Transverse colon (tissue), 4 donors: ENCODE results near the gene DMBT1. TPM values are rescaled to one million over a fixed set of nuclear protein-coding genes. Genes with fewer than 3 reads are reported as not detected.

Source experiments
- DNase-seq: peaks from one replicate; pipeline ENCODE4 v3.0.0-alpha.2; 2019
- H3K27ac ChIP-seq, 4 donors: fragments of 200-600 bp; sonication (generic); 2 replicates each; pipeline ENCODE4 v1.5.1; 2016 to 2018; ENCODE audit warnings: inconsistent platforms in 4 of 4
- H3K27me3 ChIP-seq: fragments of 200-600 bp; sonication (generic); 2 replicates; pipeline ENCODE4 v1.5.1; 2017; ENCODE audit warnings: inconsistent platforms
- H3K36me3 ChIP-seq, 4 donors: fragments of 200-600 bp; sonication (generic); 2 replicates each; pipeline ENCODE4 v1.5.1; 2017 to 2019; ENCODE audit warnings: inconsistent platforms in 4 of 4
- H3K4me1 ChIP-seq, 4 donors: fragments of 200-600 bp; sonication (generic); 2 replicates each; pipeline ENCODE4 v1.5.1; 2017 to 2020; ENCODE audit warnings: inconsistent platforms in 4 of 4
- H3K4me3 ChIP-seq, 4 donors: fragments of 200-600 bp; sonication (generic); 1 replicate in 1 of 4; 2 replicates in 3 of 4; pipeline versions ENCODE4 v1.5.1 to v1.6.1; 2017 to 2019; ENCODE audit warnings: inconsistent platforms in 4 of 4
- H3K9me3 ChIP-seq, 2 donors: fragments of 200-600 bp; sonication (generic); 2 replicates each; pipeline ENCODE4 v1.5.1; 2017 to 2019; ENCODE audit warnings: inconsistent platforms in 2 of 2
- CTCF ChIP-seq, 5 experiments: fragments of 200-600 bp in 3 of 5; fragments of 450-650 bp in 2 of 5; sonication (generic) in 3 of 5; IDR thresholded peaks; 1 replicate in 2 of 5; 2 replicates in 3 of 5; pipeline ENCODE4 v1.5.1; 2016 to 2017; ENCODE audit warnings: antibody characterized with exemption in 5 of 5, inconsistent platforms in 3 of 5, mild to moderate bottlenecking in 2 of 5, moderate library complexity in 1 of 5
- EP300 ChIP-seq: sonication (generic); formaldehyde crosslinking; IDR thresholded peaks from one replicate; pipeline ENCODE4 v1.6.1; 2017; ENCODE audit warnings: antibody characterized with exemption, low read depth
- POLR2A ChIP-seq: fragments of 450-650 bp; IDR thresholded peaks from one replicate; pipeline ENCODE4 v1.6.1; 2016; ENCODE audit warnings: antibody characterized with exemption, mild to moderate bottlenecking, moderate library complexity
- POLR2AphosphoS5 ChIP-seq, 3 donors: sonication (generic); formaldehyde crosslinking; IDR thresholded peaks; one replicate each; pipeline ENCODE4 v1.6.1; 2016; ENCODE audit warnings: antibody characterized with exemption in 3 of 3
- WGBS, 2 donors: methylation state at CpG; one replicate each; pipeline ENCODE4 v1.1.5; 2018; ENCODE audit warnings: low coverage in 1 of 2; 5-methylcytosine and 5-hydroxymethylcytosine counted together
- in situ Hi-C, 4 donors: fragments of 200-750 bp; cut with MboI; loops; one replicate each; pipeline versions ENCODE4 v1.15.0 to v1.15.1; 2017; ENCODE audit warnings: low sequenced_read_pairs in 3 of 4, low pct_ligation_motif_present in 1 of 4, low pct_unique_long_range_greater_than_20kb in 1 of 4
- intact Hi-C: fragments of 100-400 bp; cut with DNase I; formaldehyde crosslinking; loops from one replicate; pipeline ENCODE4 v1.15.1; 2023; ENCODE audit warnings: low total_unique reads
- total RNA-seq, 4 donors: library from RNA; depleted of rRNA; stranded (reverse); fragments of >200 nt; gene quantifications; one replicate each; pipeline ENCODE4 v1.1.0, GENCODE V29; 2016

DMBT1 gene
- total RNA-seq, 4 donors from 2014 or later, result 42.2 to 124 (median 68.5) TPM

DNA sequence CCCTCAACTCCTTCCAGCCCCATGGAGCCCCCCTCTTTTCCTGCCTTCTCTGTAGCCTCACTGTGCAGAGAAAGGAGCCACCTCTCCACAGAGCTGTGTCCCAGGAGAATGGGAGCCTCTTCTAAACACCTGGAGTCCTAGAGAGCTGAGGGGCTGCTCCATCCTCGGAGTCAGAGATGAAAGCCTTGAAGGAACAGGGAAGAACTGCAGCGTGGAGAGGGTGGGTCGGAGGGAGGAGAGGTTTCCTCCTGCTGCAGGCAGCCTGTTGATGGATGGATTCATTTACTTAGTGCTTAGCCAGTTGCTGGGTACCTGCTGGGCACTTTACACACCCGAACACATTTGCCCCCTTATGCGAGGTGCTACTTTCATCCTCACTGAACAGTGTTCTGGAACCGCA is 100.1 kb downstream of the DMBT1 start:
- H3K27ac ChIP-seq, result no peak overlapping the region
- TF ChIP-seq POLR2AphosphoS5 (IDR thresholded peaks at IDR 0.05) (no peak), CTCF (IDR thresholded peaks at IDR 0.05) (no peak), EP300 (no peak), POLR2A (no peak)
- no peaks in the 10 kb centered on the region for H3K9me3 ChIP-seq
- WGBS, 2 donors, result 86% methylated on average over 6 of the region's 6 CpGs; no CpG with 5 or more reads in 1 of the 2 donors
- in situ Hi-C loops, result no loop called here
- H3K4me1 ChIP-seq, result no peaks in the 10 kb centered on the region
- H3K27me3 ChIP-seq, result peaks cover 3% of the 10 kb centered on the region
- intact Hi-C loops, result no loop called here
- no peak for DNase-seq
- no peaks in the 10 kb centered on the region for H3K36me3 ChIP-seq
- H3K4me3 ChIP-seq, result no peak overlapping the region

GRCh38 chr10:122662231-122662630 is 101.7 kb downstream of the DMBT1 start:
- Histone ChIP-seq H3K4me3 (no peak overlapping the region), H3K27me3 (peaks cover 2% of the 10 kb centered on the region), H3K4me1 (no peaks in the 10 kb centered on the region), H3K36me3 (no peaks in the 10 kb centered on the region), H3K27ac (no peak overlapping the region), H3K9me3 (no peaks in the 10 kb centered on the region)
- TF ChIP-seq POLR2A (no peak), CTCF (IDR thresholded peaks at IDR 0.05) (no peak), EP300 (no peak), POLR2AphosphoS5 (IDR thresholded peaks at IDR 0.05) (no peak)
- WGBS, 2 donors, result 56 to 83% methylated on average over 3 to 6 of the region's 6 CpGs
- intact Hi-C loops (no loop called here), in situ Hi-C loops (no loop called here)
- DNase-seq, result no peak

DNA sequence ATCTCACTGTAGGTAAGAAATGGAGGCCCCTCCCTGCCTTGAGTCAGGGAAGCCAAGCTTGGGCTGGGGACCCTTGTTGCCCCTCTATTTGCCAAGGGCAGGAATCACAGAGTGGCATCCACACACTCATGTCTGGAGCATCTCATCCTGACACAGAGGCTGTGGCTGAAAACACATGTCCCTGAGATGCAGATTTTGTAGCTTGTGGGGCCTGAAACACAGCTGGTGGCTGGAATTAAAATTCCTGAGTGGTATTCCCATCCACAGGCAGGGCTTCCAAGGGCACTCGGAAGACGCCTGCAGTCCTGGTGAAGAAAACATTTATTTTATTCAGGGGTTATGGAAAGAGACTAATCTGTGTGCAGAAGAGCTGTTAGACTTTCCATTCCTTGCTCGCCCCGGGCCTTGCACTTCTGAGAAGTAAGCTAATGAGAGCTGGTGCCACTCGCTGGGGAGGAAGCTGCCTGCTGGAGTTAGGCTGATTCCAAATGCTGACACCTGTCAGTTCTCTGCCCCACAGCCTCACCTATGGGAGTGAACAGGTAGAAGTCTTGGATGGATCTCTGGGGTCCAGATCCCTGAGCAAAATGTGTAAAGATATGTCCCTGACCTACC is 103.1 kb downstream of the DMBT1 start:
- Histone ChIP-seq H3K36me3 (no peaks in the 10 kb centered on the region), H3K4me1 (no peaks in the 10 kb centered on the region), H3K27me3 (no peaks in the 10 kb centered on the region), H3K4me3 (no peak overlapping the region), H3K27ac (no peak overlapping the region), H3K9me3 (no peaks in the 10 kb centered on the region)
- DNase-seq, result no peak
- in situ Hi-C loops, result no loop called here
- 90% methylated on average over 5 of the region's 5 CpGs; no CpG with 5 or more reads in 1 of the 2 donors for WGBS, 2 donors
- TF ChIP-seq CTCF (IDR thresholded peaks at IDR 0.05), result no peak
- no peak for TF ChIP-seq POLR2AphosphoS5 (IDR thresholded peaks at IDR 0.05)
- TF ChIP-seq EP300, result no peak
- intact Hi-C loops, result no loop called here

DNA sequence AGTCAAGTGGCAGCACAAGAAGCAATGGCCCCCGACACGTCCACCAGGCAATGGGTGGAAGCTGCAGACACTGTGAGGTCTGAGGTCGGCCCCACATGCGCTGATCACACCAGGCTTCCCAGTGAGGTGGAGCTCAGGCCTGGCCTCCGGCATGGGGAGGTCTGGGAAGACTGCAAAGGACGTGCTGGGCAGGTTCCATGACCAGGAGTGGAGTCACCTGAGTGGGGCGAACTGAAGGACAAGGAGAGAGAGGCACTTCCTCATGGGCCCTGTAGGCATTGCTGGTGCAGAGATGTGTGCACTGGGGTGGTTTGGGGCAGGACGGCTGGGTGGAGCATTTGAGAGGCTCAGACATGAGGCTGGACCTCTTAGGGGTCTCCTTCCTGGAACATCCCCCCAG is 103.9 kb downstream of the DMBT1 start:
- Histone ChIP-seq H3K4me1 (no peaks in the 10 kb centered on the region), H3K4me3 (no peak overlapping the region), H3K27me3 (no peaks in the 10 kb centered on the region), H3K9me3 (no peaks in the 10 kb centered on the region), H3K27ac (no peak overlapping the region), H3K36me3 (no peaks in the 10 kb centered on the region)
- intact Hi-C loops (no loop called here), in situ Hi-C loops (no loop called here)
- TF ChIP-seq POLR2AphosphoS5 (IDR thresholded peaks at IDR 0.05) (no peak), CTCF (IDR thresholded peaks at IDR 0.05) (no peak), EP300 (no peak), POLR2A (no peak)
- no peak for DNase-seq
- WGBS, 2 donors, result 77% methylated on average over 8 of the region's 8 CpGs; no CpG with 5 or more reads in 1 of the 2 donors
